OCI-LY1 (cell line): ENCODE data around the gene KCNC2.

ENCODE experiments used
- H2AFZ ChIP-seq: fragments of 200-600 bp; sonication (generic), shearing (Covaris generic); 2 replicates; pipeline ENCODE4 v1.6.0; 2014; ENCODE audit warnings: antibody characterized with exemption, mild to moderate bottlenecking, low read length
- H3F3A ChIP-seq: fragments of 200-600 bp; sonication (generic), shearing (Covaris generic); 2 replicates; pipeline ENCODE4 v1.6.0; 2014; ENCODE audit warnings: mild to moderate bottlenecking, antibody characterized with exemption, low read length, moderate library complexity; ENCODE audit not compliant: insufficient read depth
- H3K27ac ChIP-seq: fragments of 200-600 bp; sonication (generic); 2 replicates; pipeline ENCODE4 v1.5.1; 2014; ENCODE audit warnings: low read length, mixed run types, mild to moderate bottlenecking, low read depth; ENCODE audit not compliant: poor library complexity, severe bottlenecking
- H3K27me3 ChIP-seq: fragments of 200-600 bp; sonication (generic); 2 replicates; pipeline ENCODE4 v1.6.0; 2014; ENCODE audit warnings: antibody characterized with exemption, mild to moderate bottlenecking, low read length, moderate library complexity; ENCODE audit not compliant: insufficient read depth
- H3K36me3 ChIP-seq: fragments of 200-600 bp; sonication (generic); 2 replicates; pipeline ENCODE4 v1.6.1; 2014; ENCODE audit warnings: mild to moderate bottlenecking, antibody characterized with exemption, low read length, moderate library complexity, mixed read lengths; ENCODE audit not compliant: insufficient read depth
- H3K4me1 ChIP-seq: fragments of 200-600 bp; sonication (generic); 2 replicates; pipeline ENCODE4 v1.5.1; 2014; ENCODE audit warnings: mild to moderate bottlenecking, low read length, moderate library complexity; ENCODE audit not compliant: insufficient read depth, severe bottlenecking
- H3K4me2 ChIP-seq: fragments of 200-600 bp; sonication (generic), shearing (Covaris generic); 2 replicates; pipeline ENCODE4 v1.6.1; 2014; ENCODE audit warnings: low read length
- H3K4me3 ChIP-seq: fragments of 200-600 bp; sonication (generic); 2 replicates; pipeline ENCODE4 v1.5.1; 2014; ENCODE audit warnings: low read length, low read depth, mild to moderate bottlenecking, mixed read lengths; ENCODE audit not compliant: poor library complexity, severe bottlenecking
- H3K79me2 ChIP-seq: fragments of 200-600 bp; shearing (Covaris generic); 2 replicates; pipeline ENCODE4 v1.6.1; 2016; ENCODE audit warnings: mixed run types, low read length, mixed read lengths; ENCODE audit not compliant: insufficient read depth
- H3K9ac ChIP-seq: fragments of 200-600 bp; sonication (generic), shearing (Covaris generic); 2 replicates; pipeline ENCODE4 v1.6.1; 2014; ENCODE audit warnings: mild to moderate bottlenecking, low read length, mixed read lengths
- H3K9me2 ChIP-seq: fragments of 200-600 bp; sonication (generic), shearing (Covaris generic); 2 replicates; pipeline ENCODE4 v1.6.1; 2014; ENCODE audit warnings: low read depth, mild to moderate bottlenecking, low read length, mixed read lengths
- H3K9me3 ChIP-seq: fragments of 200-600 bp; shearing (Covaris generic); 2 replicates; pipeline ENCODE4 v1.6.1; 2014; ENCODE audit warnings: low read length, mixed read lengths
- H4K20me1 ChIP-seq: fragments of 200-600 bp; sonication (generic), shearing (Covaris generic); 2 replicates; pipeline ENCODE4 v1.6.0; 2016; ENCODE audit warnings: mild to moderate bottlenecking, low read length; ENCODE audit not compliant: insufficient read depth
- EZH2 ChIP-seq: fragments of 200-600 bp; sonication (generic), shearing (Covaris generic); IDR thresholded peaks from 2 replicates; pipeline ENCODE4 v1.8.0; 2017; ENCODE audit warnings: borderline replicate concordance, mixed run types, mild to moderate bottlenecking, antibody characterized with exemption, low read length, moderate library complexity, mixed read lengths
- TF ChIP-seq, protein P1 (sequence below): fragments of 200-600 bp; sonication (generic), shearing (Covaris generic); IDR thresholded peaks from 2 replicates; pipeline ENCODE4 v1.5.1; 2017; ENCODE audit warnings: mild to moderate bottlenecking, antibody characterized with exemption, low read length, moderate library complexity, mixed read lengths

The KCNC2 gene

DNA sequence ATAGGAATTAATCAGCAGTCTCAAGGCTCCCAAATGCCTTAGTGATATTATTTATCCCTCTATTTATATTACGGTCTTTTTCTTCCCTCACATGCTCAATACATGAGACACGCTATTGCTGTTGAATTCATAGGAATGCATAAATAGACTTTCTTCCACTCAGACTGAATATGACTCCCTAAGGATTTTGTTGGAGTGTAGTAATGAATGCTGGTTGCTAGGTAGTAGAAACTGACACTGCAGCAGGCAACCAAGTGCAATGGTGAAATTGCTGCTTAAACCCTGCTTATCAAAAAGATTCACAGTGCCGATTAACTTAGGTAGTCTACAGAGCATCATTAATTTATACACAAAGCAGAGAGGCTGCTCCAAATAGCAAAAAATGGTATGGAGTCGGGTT lies 168.2 kb downstream of the KCNC2 start:
- Histone ChIP-seq H3K9ac (no peak overlapping the region), H3K36me3 (no peaks in the 10 kb centered on the region), H3K9me2 (no peaks in the 10 kb centered on the region), H3K27me3 (no peaks in the 10 kb centered on the region), H2AFZ (no peak overlapping the region), H3K4me2 (no peak overlapping the region), H4K20me1 (no peaks in the 10 kb centered on the region), H3K4me3 (no peak overlapping the region), H3F3A (no peaks in the 10 kb centered on the region), H3K9me3 (no peaks in the 10 kb centered on the region), H3K4me1 (no peaks in the 10 kb centered on the region), H3K79me2 (no peaks in the 10 kb centered on the region), H3K27ac (no peak overlapping the region)
- TF ChIP-seq, protein P1, sequence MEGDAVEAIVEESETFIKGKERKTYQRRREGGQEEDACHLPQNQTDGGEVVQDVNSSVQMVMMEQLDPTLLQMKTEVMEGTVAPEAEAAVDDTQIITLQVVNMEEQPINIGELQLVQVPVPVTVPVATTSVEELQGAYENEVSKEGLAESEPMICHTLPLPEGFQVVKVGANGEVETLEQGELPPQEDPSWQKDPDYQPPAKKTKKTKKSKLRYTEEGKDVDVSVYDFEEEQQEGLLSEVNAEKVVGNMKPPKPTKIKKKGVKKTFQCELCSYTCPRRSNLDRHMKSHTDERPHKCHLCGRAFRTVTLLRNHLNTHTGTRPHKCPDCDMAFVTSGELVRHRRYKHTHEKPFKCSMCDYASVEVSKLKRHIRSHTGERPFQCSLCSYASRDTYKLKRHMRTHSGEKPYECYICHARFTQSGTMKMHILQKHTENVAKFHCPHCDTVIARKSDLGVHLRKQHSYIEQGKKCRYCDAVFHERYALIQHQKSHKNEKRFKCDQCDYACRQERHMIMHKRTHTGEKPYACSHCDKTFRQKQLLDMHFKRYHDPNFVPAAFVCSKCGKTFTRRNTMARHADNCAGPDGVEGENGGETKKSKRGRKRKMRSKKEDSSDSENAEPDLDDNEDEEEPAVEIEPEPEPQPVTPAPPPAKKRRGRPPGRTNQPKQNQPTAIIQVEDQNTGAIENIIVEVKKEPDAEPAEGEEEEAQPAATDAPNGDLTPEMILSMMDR = no peak
- no peak for TF ChIP-seq EZH2

DNA sequence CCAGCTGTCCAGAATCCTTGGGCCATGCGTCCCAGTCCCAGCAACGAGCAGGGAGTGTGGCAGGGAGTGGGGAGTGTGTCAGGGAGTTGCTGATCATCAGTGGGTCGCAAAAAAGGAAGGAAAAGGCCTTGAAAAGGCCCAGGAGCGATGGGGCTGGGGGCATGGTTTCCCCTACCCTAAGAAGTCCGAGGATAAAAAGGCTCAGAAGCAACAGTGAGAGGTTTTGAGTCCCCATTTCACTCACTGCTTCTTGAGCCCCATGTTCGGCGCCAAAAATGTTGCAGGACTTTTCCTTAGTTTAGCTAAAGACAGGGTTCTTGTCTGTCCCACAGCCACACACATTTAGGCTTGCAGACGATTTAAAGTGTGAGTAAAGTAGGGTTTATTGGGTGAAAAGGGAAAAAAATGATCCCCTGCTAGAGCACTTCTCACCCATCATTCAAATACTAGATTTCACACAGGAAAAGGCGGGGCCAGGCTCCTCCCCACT lies 189.5 kb downstream of the KCNC2 start:
- H2AFZ ChIP-seq = no peak overlapping the region
- H3K9me3 ChIP-seq = peaks cover 5% of the 10 kb centered on the region; the same call in 1 of the 2 replicates
- H3K27ac ChIP-seq = no peak overlapping the region
- H3K36me3 ChIP-seq = no peaks in the 10 kb centered on the region
- no peaks in the 10 kb centered on the region for H3K79me2 ChIP-seq
- no peaks in the 10 kb centered on the region for H4K20me1 ChIP-seq
- H3F3A ChIP-seq = no peaks in the 10 kb centered on the region
- no peaks in the 10 kb centered on the region for H3K4me1 ChIP-seq
- H3K27me3 ChIP-seq = no peaks in the 10 kb centered on the region
- TF ChIP-seq, protein P1 = no peak
- no peak for TF ChIP-seq EZH2
- H3K4me2 ChIP-seq = no peak overlapping the region
- no peaks in the 10 kb centered on the region for H3K9me2 ChIP-seq
- no peak overlapping the region for H3K9ac ChIP-seq
- no peak overlapping the region for H3K4me3 ChIP-seq

DNA sequence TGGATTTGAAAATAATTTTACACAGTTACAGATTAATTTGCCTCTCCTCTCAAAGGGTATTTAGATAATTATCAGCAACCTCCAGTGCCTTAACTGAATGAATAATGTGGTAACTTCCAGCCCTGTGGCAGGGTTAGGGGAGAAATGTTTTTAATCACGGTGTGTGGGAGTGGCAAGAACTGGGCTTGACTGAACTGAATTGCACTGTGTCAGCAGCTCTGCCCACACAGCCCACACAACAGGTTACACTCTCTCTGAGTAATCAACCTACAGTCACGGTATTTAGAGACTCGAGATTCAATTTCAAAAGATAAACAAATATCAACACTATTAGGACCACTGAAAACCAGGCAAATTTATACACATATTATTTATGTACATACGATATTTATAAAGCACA lies 198.5 kb downstream of the KCNC2 start:
- H3K4me1 ChIP-seq = no peaks in the 10 kb centered on the region
- no peaks in the 10 kb centered on the region for H3K9me3 ChIP-seq
- H3K27me3 ChIP-seq = no peaks in the 10 kb centered on the region
- no peak overlapping the region for H3K9ac ChIP-seq
- H3K79me2 ChIP-seq = no peaks in the 10 kb centered on the region
- no peak overlapping the region for H3K4me3 ChIP-seq
- H3K36me3 ChIP-seq = no peaks in the 10 kb centered on the region
- H2AFZ ChIP-seq = no peak overlapping the region
- no peak overlapping the region for H3K27ac ChIP-seq
- H4K20me1 ChIP-seq = no peaks in the 10 kb centered on the region
- no peak overlapping the region for H3K4me2 ChIP-seq
- H3K9me2 ChIP-seq = no peaks in the 10 kb centered on the region
- no peaks in the 10 kb centered on the region for H3F3A ChIP-seq
- TF ChIP-seq EZH2 = no peak
- TF ChIP-seq, protein P1 = no peak
